NCI-H2081 (cell line): ENCODE measurements around the gene CREB5.

ENCODE experiments used
- DNase-seq, 2 experiments: peaks; one replicate each; lab custom pipeline; 2025; lab: John Stamatoyannopoulos, UW

The CREB5 gene

GRCh38 chr7:28709748-28710147 is 297.4 kb downstream of the CREB5 start:
- no peak for DNase-seq

- no peak for DNase-seq
Measured at GRCh38 chr7:28711114-28711513, 298.8 kb downstream of the CREB5 start.

DNA sequence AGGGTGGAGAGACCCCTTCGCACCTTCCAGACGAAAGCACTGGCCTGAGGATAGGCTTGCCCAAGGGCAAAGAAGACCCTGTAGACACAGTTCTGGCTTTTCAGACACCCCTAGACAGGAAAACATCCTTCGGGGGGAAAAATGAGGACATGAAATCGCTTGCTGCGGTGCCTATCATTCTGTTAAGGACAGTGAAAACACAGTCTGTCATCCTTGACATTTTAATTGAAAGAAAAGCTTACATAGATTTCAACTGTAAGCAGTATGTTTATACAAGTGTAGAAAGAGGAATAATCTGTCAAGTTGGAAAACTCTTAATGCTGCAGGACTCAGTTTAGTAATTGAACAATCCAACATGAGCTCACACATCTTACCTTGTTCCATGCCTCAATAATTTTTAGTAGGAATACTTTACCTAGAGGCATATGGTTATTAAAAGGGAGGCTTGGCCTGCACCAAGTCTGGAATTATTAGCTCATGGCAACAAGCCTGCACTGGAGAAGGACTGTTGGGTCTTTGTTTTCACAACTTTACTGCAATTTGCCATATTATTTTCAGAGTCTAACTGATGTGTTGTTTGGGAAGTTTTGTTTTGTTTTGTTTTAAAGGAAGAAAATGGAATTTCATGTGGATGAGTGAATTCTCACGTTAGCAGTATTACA is 302.3 kb downstream of the CREB5 start:
- DNase-seq = no peak

GRCh38 chr7:28717445-28718054 is 305.2 kb downstream of the CREB5 start:
- DNase-seq = no peak

- no peak for DNase-seq
Measured at GRCh38 chr7:28718055-28718481, 305.8 kb downstream of the CREB5 start.

- DNase-seq = no peak
Measured at GRCh38 chr7:28718545-28718944, 306.2 kb downstream of the CREB5 start.

DNA sequence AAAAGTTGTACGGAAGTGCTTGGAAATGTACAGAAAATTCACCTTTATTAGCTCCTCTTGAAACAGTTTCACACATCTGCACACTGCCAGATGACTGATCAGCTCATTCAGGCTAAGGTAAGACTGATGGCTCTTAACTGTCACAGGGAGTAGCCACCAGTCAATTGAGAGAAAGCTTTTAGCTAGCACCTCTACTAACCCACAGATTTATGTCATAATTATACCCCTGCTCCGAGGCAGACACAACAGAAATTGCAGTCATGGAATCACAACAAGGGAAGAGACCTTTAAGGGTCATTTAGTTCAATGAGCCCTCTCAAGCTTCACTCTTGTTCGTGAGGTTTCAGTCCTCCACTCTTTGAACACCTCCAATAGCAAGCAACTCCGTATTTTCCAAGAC is 310.4 kb downstream of the CREB5 start:
- DNase-seq = peak in 1 of 2 experiments; percentile 65

- peak; percentile 23 to 33 for DNase-seq
Measured at GRCh38 chr7:28723336-28723735, 311.0 kb downstream of the CREB5 start.

DNA sequence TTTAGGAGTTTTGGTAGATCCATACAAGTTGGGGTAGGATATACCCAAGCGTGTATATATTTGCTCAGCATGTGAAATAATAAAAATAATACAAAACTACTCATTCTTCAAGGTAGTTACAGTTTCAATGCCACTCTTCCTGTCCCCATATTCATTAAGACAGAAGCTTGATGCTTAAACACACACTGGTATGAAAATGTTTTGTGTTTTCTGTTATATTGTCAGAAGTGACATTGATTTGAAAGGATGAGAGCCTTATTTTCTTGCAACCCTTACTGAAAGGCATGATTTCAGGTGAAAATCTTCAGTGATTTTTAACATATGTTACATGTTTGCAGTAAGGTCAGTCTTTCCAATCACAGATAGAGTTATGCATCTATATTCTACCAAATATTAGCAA is 312.2 kb downstream of the CREB5 start:
- DNase-seq = no peak

- no peak for DNase-seq
Measured at GRCh38 chr7:28725045-28725642, 312.8 kb downstream of the CREB5 start.

GRCh38 chr7:28725911-28726310 is 313.6 kb downstream of the CREB5 start:
- no peak for DNase-seq

DNA sequence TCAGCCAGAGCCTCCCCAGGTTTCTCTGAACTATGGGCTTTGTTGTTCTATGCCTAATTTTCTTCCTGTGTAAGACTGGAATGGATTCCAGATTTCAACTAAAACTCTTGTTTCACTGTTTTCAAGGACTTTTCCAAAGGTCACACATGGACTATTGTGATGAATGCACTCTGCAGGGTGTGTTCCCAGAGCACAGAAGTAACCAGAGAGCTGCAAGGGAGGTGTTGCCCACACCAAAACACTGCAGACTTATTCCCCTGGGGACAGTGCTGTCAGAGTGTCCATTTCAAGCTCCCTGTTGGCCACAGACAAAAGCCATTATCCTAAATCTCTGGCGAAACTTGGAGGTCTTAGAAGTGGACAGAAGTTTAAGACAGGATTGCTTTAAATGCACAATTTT is 314.2 kb downstream of the CREB5 start:
- no peak for DNase-seq

- peak; percentile 78 to 90 for DNase-seq
Measured at GRCh38 chr7:28729281-28729680, 317.0 kb downstream of the CREB5 start.

- DNase-seq = peak in 1 of 2 experiments; percentile 8
Measured at GRCh38 chr7:28729727-28730126, 317.4 kb downstream of the CREB5 start.

GRCh38 chr7:28731092-28731658 is 318.9 kb downstream of the CREB5 start:
- no peak for DNase-seq

DNA sequence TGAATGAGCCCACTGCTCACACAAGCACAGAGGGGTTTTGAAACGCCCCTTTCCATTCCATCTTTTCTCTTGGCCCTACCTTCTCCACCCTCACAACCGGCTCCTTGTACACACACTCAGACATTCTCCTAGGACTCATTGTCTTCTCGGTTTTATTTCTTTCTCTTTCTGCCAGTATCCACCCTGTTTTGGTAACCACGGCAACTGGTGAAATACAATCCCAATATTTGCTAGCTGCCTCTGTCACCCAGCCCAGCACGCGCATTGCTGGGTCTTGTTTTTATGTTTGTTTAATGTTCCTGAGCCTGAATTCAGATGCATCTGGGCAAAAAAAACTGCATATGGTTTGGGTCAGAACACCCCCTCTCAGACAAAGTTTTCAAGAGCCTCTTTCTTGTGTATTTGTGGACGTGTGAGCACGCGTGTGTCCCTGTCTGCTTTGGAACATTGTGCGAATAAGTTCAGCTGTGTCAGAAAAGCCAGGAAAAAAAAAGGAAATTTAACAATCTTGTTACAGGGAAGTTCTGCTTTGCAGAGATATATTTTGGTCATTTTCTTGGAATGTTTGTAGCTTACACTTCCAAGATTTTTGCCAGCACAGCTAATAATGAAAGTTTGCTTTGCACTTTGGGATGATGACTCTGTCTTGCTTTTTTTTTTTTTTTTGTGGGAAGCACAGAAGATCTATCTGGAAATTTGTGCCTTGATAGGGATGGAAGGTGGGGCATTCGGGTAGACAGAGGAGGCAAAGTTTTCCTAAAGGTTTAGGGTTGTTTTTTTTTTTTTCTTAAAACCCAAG is 320.0 kb downstream of the CREB5 start:
- DNase-seq = peak; percentile 54 to 63

- no peak for DNase-seq
Measured at GRCh38 chr7:28733035-28733434, 320.7 kb downstream of the CREB5 start.

DNA sequence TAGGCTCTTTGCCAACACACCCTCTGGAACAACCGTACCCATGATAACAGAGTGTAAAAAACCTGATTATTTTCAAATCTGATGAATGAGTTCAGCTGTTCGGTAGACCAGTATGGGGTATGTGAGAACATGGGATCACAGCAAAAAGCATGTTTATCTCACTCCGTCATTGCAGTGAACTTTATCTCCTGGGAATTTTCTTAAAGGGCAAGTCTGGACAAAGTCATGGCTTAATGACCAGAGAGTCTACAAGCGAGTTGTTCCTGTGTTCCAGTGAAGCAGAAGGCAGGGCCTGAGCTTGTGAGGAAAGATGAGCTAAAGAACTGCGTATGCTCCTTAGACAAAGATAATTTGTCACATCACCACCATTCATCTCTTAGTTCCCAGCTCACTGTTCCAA is 326.1 kb downstream of the CREB5 start:
- DNase-seq = no peak

- DNase-seq = no peak
Measured at GRCh38 chr7:28739128-28739527, 326.8 kb downstream of the CREB5 start.

- no peak for DNase-seq
Measured at GRCh38 chr7:28739826-28740225, 327.5 kb downstream of the CREB5 start.

GRCh38 chr7:28744951-28745350 is 332.6 kb downstream of the CREB5 start:
- DNase-seq = no peak

DNA sequence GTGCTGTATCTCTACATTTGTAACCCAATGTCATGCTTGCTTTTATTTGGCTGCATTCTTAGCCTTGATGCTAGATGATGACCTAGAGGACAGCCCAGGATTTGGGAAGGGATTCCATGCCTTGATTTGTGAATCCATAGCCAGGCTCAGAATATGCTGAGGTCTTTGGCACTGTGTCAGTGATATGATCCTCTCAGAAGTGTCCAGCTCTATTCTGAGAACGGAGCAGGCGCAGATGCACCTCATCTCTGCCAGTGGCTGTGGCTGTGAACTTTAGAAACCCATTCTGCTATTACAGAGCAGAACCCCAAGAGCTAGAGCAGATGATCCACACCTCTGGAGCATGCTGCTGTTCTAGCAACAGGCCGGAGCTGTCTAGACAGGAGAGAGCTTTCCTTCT is 333.0 kb downstream of the CREB5 start:
- no peak for DNase-seq
